ENCODE data around the gene TMEM30A. TPM values are rescaled to one million over a fixed set of nuclear protein-coding genes. Genes with fewer than 3 reads are reported as not detected.
A peak's percentile ranks its signal among the peaks of the same experiment; 100 is the strongest.

Gene TMEM30A
- total RNA-seq, 2 donors from 2014 or later = 47.7 to 59.4 TPM

DNA sequence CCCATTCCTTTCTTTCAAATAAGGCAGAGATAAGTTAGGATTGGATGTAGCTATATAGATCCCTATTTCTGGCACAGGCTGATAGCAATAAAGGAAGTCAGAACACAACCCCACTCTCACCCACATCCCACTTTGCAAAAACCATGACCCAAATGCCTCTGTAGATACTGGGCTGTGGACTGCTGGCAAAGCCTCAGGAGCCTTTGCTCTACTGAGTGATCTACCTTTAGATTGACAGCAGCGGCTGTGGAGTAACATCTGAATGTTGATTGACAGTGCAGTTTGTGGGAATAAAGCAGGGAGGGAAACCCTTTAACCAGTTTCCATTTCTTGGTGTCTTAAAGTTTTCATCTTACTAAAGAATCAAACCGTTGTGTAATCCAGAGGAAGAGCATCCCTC is 6.7 kb upstream of the TMEM30A start:
- Histone ChIP-seq H3K36me3 (ENCODE audit: control insufficient read depth, insufficient read depth, low read length) (no peaks in the 10 kb centered on the region), H3K9me3 (ENCODE audit: control insufficient read depth, low read length) (no peaks in the 10 kb centered on the region), H3K4me3 (ENCODE audit: low read length) (no peak overlapping the region), H3K27ac (ENCODE audit: low read depth, low read length) (peak overlapping the region; percentile 42), H3K4me1 (ENCODE audit: control insufficient read depth, insufficient read depth, low read length) (no peaks in the 10 kb centered on the region), H3K27me3 (ENCODE audit: control insufficient read depth, insufficient read depth, low read length, poor library complexity, severe bottlenecking) (no peaks in the 10 kb centered on the region), H3K9ac (ENCODE audit: extremely low read depth, low read length, poor library complexity, severe bottlenecking) (no peak overlapping the region)
- Mint-ChIP-seq H3K27ac (no peak overlapping the region), H3K4me3 (no peak overlapping the region), H3K9me3 (no peaks in the 10 kb centered on the region), H3K4me1 (peaks cover 10% of the 10 kb centered on the region), H3K36me3 (ENCODE audit: low read depth) (no peaks in the 10 kb centered on the region), H3K27me3 (ENCODE audit: insufficient read depth) (no peaks in the 10 kb centered on the region)
- 87 to 100% methylated on average over 1 to 2 of the region's 2 CpGs for WGBS, 2 experiments (ENCODE audit: insufficient coverage in 1 of 2, insufficient read length in 1 of 2)
- TF ChIP-seq, protein P1, sequence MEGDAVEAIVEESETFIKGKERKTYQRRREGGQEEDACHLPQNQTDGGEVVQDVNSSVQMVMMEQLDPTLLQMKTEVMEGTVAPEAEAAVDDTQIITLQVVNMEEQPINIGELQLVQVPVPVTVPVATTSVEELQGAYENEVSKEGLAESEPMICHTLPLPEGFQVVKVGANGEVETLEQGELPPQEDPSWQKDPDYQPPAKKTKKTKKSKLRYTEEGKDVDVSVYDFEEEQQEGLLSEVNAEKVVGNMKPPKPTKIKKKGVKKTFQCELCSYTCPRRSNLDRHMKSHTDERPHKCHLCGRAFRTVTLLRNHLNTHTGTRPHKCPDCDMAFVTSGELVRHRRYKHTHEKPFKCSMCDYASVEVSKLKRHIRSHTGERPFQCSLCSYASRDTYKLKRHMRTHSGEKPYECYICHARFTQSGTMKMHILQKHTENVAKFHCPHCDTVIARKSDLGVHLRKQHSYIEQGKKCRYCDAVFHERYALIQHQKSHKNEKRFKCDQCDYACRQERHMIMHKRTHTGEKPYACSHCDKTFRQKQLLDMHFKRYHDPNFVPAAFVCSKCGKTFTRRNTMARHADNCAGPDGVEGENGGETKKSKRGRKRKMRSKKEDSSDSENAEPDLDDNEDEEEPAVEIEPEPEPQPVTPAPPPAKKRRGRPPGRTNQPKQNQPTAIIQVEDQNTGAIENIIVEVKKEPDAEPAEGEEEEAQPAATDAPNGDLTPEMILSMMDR (conservative IDR thresholded peaks at IDR 0.05) = no peak
- no peak for DNase-seq

DNA sequence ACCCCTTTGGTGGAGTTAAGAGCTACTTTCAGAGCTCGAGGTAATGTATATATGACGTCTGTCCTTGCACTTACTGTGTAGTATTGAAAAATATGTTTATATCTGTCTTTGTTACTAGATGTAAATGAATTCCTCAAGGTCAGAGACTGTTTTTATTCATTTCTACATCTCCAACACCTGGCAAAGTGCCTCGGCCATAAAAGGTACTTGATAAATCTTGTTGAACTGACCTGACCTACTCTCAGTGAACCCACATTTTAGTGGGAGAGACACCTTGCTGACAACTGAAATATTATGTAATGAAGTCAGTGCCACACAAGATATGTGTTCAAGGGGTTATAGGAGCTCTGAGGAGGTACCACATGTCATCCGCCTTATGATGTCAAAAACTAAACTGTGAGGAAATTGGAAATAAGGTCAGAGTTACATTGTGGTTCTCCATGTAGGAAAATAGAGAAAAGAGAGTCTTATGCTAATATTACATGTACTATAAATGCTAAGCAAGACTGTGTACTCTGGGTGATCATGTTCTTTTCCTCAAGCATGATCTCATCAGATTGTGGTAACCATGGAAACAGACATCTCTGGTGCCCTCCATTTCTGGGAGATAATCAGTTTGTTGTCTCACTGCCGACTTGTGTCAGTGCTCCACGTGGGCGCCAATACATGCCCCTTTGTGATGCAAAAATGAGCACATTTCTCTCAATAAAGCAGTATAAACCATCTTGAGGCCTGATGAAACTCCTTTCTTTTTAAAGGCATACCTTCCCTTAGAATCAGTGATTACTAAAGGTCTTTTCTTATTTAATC is 5.7 kb upstream of the TMEM30A start:
- no peaks in the 10 kb centered on the region for H3K27me3 Mint-ChIP-seq (ENCODE audit: insufficient read depth)
- no peak overlapping the region for H3K4me3 Mint-ChIP-seq

DNA sequence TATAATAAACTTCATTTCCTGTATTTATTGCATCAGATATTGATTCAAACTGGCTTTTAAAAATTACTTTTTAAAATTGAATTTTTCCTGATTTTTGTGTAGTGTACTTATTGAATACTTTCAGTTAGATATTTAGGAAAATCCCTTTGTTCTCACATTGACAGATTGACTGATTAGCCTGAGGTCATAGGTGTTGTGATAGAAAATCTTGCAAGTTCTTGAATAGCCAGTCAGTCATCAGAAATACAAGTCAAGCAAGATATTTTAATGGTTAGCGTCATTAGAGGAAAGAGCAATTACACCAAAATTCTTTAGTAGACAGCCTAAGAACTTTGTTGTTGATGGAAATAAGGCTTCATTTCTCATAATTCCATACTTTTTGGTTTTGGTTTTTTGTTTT is 3.4 kb upstream of the TMEM30A start:
- H3K4me1 Mint-ChIP-seq = peaks cover 10% of the 10 kb centered on the region

More for the DNA sequence above, 5.7 kb upstream of the TMEM30A start:
- Mint-ChIP-seq H3K9me3 (no peaks in the 10 kb centered on the region), H3K36me3 (ENCODE audit: low read depth) (no peaks in the 10 kb centered on the region), H3K27ac (no peak overlapping the region), H3K4me1 (peaks cover 10% of the 10 kb centered on the region)
- TF ChIP-seq, protein P1 (conservative IDR thresholded peaks at IDR 0.05) = no peak
- Histone ChIP-seq H3K9me3 (ENCODE audit: control insufficient read depth, low read length) (no peaks in the 10 kb centered on the region), H3K4me1 (ENCODE audit: control insufficient read depth, insufficient read depth, low read length) (no peaks in the 10 kb centered on the region), H3K4me3 (ENCODE audit: low read length) (no peak overlapping the region), H3K27me3 (ENCODE audit: control insufficient read depth, insufficient read depth, low read length, poor library complexity, severe bottlenecking) (no peaks in the 10 kb centered on the region), H3K9ac (ENCODE audit: extremely low read depth, low read length, poor library complexity, severe bottlenecking) (no peak overlapping the region), H3K27ac (ENCODE audit: low read depth, low read length) (peak overlapping the region; percentile 69), H3K36me3 (ENCODE audit: control insufficient read depth, insufficient read depth, low read length) (no peaks in the 10 kb centered on the region)
- whole genome bisulfite sequencing, 2 experiments (ENCODE audit: insufficient coverage in 1 of 2, insufficient read length in 1 of 2) = 69 to 74% methylated on average over 4 to 7 of the region's 7 CpGs
- DNase-seq = no peak

More for the DNA sequence above, 3.4 kb upstream of the TMEM30A start:
- no peaks in the 10 kb centered on the region for H3K36me3 Mint-ChIP-seq (ENCODE audit: low read depth)
- no peak overlapping the region for H3K27ac Mint-ChIP-seq
- TF ChIP-seq, protein P1 (conservative IDR thresholded peaks at IDR 0.05) = no peak
- H3K27me3 Mint-ChIP-seq (ENCODE audit: insufficient read depth) = no peaks in the 10 kb centered on the region
- H3K9me3 Mint-ChIP-seq = no peaks in the 10 kb centered on the region
- H3K4me3 Mint-ChIP-seq = no peak overlapping the region
- Histone ChIP-seq H3K4me1 (ENCODE audit: control insufficient read depth, insufficient read depth, low read length) (no peaks in the 10 kb centered on the region), H3K9me3 (ENCODE audit: control insufficient read depth, low read length) (no peaks in the 10 kb centered on the region), H3K9ac (ENCODE audit: extremely low read depth, low read length, poor library complexity, severe bottlenecking) (no peak overlapping the region), H3K4me3 (ENCODE audit: low read length) (no peak overlapping the region), H3K27me3 (ENCODE audit: control insufficient read depth, insufficient read depth, low read length, poor library complexity, severe bottlenecking) (no peaks in the 10 kb centered on the region), H3K27ac (ENCODE audit: low read depth, low read length) (no peak overlapping the region), H3K36me3 (ENCODE audit: control insufficient read depth, insufficient read depth, low read length) (no peaks in the 10 kb centered on the region)
- WGBS, 2 experiments (ENCODE audit: insufficient coverage in 1 of 2, insufficient read length in 1 of 2) = 80 to 100% methylated on average over 1 of the region's 1 CpG
- DNase-seq = no peak

Data from endodermal cell (in vitro differentiated cells).